Esophagus squamous epithelium (tissue), 4 donors: Measurements from ENCODE around the gene COQ9.

Source experiments
- CTCF ChIP-seq, 6 experiments: fragments of 450-650 bp in 4 of 6; fragments of 200-600 bp in 2 of 6; sonication (generic) in 2 of 6; IDR thresholded peaks; one replicate each; pipeline ENCODE4 v1.5.1; 2016 to 2019; ENCODE audit warnings: antibody characterized with exemption in 6 of 6, mild to moderate bottlenecking in 4 of 6, moderate library complexity in 4 of 6
- POLR2A ChIP-seq, 4 donors: fragments of 450-650 bp; IDR thresholded peaks; one replicate each; pipeline ENCODE4 v1.6.1; 2017; ENCODE audit warnings: antibody characterized with exemption in 4 of 4, mild to moderate bottlenecking in 4 of 4, moderate library complexity in 3 of 4

GRCh38 chr16:57501492-57501891 lies 54.2 kb downstream of the COQ9 start:
- TF ChIP-seq CTCF (IDR thresholded peaks at IDR 0.05), result no peak
- TF ChIP-seq POLR2A (IDR thresholded peaks at IDR 0.05), result no peak
